Hepatocyte (in vitro differentiated cells): ENCODE measurements around the gene POU2F1. TPM values are rescaled to one million over a fixed set of nuclear protein-coding genes. Genes with fewer than 3 reads are reported as not detected.

Source experiments
- DNase-seq: peaks from one replicate; pipeline ENCODE4 v3.0.0-alpha.2; 2016; ENCODE audit warnings: low spot score
- H2AFZ ChIP-seq: fragments of 200-600 bp; sonication (generic); 2 replicates; pipeline ENCODE4 v1.6.0; 2016; ENCODE audit warnings: antibody characterized with exemption, mild to moderate bottlenecking
- H3K27ac ChIP-seq: fragments of 200-600 bp; sonication (generic); 2 replicates; pipeline ENCODE4 v1.5.1; 2016; ENCODE audit warnings: mild to moderate bottlenecking
- H3K27me3 ChIP-seq: fragments of 200-600 bp; sonication (generic); 2 replicates; pipeline ENCODE4 v1.6.1; 2016
- H3K36me3 ChIP-seq: fragments of 200-600 bp; sonication (generic); replicated peaks from 2 replicates; pipeline ENCODE4 v1.5.1; 2016; ENCODE audit warnings: low read depth; ENCODE audit not compliant: insufficient read depth
- H3K4me1 ChIP-seq: fragments of 200-600 bp; sonication (generic); 2 replicates; pipeline ENCODE4 v1.5.1; 2016; ENCODE audit warnings: mild to moderate bottlenecking, moderate library complexity; ENCODE audit not compliant: insufficient read depth
- H3K4me2 ChIP-seq: fragments of 200-600 bp; sonication (generic); 2 replicates; pipeline ENCODE4 v1.6.0; 2016
- H3K4me3 ChIP-seq: fragments of 200-600 bp; sonication (generic); 2 replicates; pipeline ENCODE4 v1.5.1; 2016; ENCODE audit warnings: mild to moderate bottlenecking
- H3K79me2 ChIP-seq: fragments of 200-600 bp; sonication (generic); 2 replicates; pipeline ENCODE4 v1.6.0; 2017; ENCODE audit warnings: mild to moderate bottlenecking
- H3K9me2 ChIP-seq: fragments of 200-600 bp; sonication (generic); replicated peaks from 2 replicates; pipeline ENCODE4 v1.6.0; 2017; ENCODE audit warnings: mild to moderate bottlenecking; ENCODE audit not compliant: insufficient read depth
- H3K9me3 ChIP-seq: fragments of 200-600 bp; sonication (generic); 2 replicates; pipeline ENCODE4 v1.5.1; 2016; ENCODE audit warnings: low read depth, mild to moderate bottlenecking
- H4K20me1 ChIP-seq: fragments of 200-600 bp; sonication (generic); 2 replicates; pipeline ENCODE4 v1.6.0; 2016; ENCODE audit warnings: mild to moderate bottlenecking; ENCODE audit not compliant: insufficient read depth, poor library complexity, severe bottlenecking
- EZH2 ChIP-seq: fragments of 200-600 bp; sonication (generic); IDR thresholded peaks from 2 replicates; pipeline ENCODE4 v1.6.1; 2016; ENCODE audit warnings: antibody characterized with exemption, mild to moderate bottlenecking, borderline replicate concordance
- EZH2phosphoT487 ChIP-seq: fragments of 200-600 bp; sonication (generic); IDR thresholded peaks from one replicate; pipeline ENCODE4 v1.6.1; 2018; ENCODE audit warnings: antibody characterized with exemption, mild to moderate bottlenecking, low read depth, moderate library complexity; ENCODE audit not compliant: unreplicated experiment, severe bottlenecking
- WGBS: methylation state at CpG from one replicate; pipeline ENCODE4 v1.1.6; 2016; ENCODE audit warnings: low lambda C conversion rate; ENCODE audit errors: missing lambda C conversion rate; 5-methylcytosine and 5-hydroxymethylcytosine counted together
- polyA plus RNA-seq: library from polyadenylated mRNA; unstranded; fragments of >200 nt; fragmentation: Nextera tagmentation; extraction: Ambion mirVana; gene quantifications from 2 replicates; pipeline ENCODE4 v1.2.1, GENCODE V29; 2016
- total RNA-seq: library from RNA; depleted of rRNA; stranded (reverse); fragments of >200 nt; gene quantifications from 2 replicates; pipeline ENCODE4 v1.2.3, GENCODE V29; 2014
- TF ChIP-seq, protein P1 (sequence below): fragments of 200-600 bp; sonication (generic); IDR thresholded peaks from 2 replicates; pipeline ENCODE4 v1.5.1; 2016; ENCODE audit warnings: antibody characterized with exemption, mild to moderate bottlenecking; ENCODE audit not compliant: poor library complexity

Gene POU2F1
- total and polyA plus RNA-seq, 2 experiments from 2014 or later, result 11.9 to 14.5 TPM

- Histone ChIP-seq H3K4me1 (peaks cover 4% of the 10 kb centered on the region), H3K9me3 (no peaks in the 10 kb centered on the region), H3K4me3 (no peak overlapping the region), H3K27me3 (peaks cover 15% of the 10 kb centered on the region), H3K9me2 (no peaks in the 10 kb centered on the region), H3K4me2 (no peak overlapping the region), H3K36me3 (no peaks in the 10 kb centered on the region), H2AFZ (no peak overlapping the region), H4K20me1 (no peaks in the 10 kb centered on the region), H3K79me2 (no peaks in the 10 kb centered on the region), H3K27ac (no peak overlapping the region)
- 91% methylated on average over 8 of the region's 8 CpGs for whole genome bisulfite sequencing
- no peak for DNase-seq
- TF ChIP-seq EZH2phosphoT487, result no peak
- TF ChIP-seq, protein P1, sequence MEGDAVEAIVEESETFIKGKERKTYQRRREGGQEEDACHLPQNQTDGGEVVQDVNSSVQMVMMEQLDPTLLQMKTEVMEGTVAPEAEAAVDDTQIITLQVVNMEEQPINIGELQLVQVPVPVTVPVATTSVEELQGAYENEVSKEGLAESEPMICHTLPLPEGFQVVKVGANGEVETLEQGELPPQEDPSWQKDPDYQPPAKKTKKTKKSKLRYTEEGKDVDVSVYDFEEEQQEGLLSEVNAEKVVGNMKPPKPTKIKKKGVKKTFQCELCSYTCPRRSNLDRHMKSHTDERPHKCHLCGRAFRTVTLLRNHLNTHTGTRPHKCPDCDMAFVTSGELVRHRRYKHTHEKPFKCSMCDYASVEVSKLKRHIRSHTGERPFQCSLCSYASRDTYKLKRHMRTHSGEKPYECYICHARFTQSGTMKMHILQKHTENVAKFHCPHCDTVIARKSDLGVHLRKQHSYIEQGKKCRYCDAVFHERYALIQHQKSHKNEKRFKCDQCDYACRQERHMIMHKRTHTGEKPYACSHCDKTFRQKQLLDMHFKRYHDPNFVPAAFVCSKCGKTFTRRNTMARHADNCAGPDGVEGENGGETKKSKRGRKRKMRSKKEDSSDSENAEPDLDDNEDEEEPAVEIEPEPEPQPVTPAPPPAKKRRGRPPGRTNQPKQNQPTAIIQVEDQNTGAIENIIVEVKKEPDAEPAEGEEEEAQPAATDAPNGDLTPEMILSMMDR, result no peak
Measured at GRCh38 chr1:167440776-167441175, 220.1 kb downstream of the POU2F1 start.

- Histone ChIP-seq H3K79me2 (no peaks in the 10 kb centered on the region), H2AFZ (no peak overlapping the region), H3K36me3 (no peaks in the 10 kb centered on the region), H3K27me3 (peaks cover 15% of the 10 kb centered on the region), H3K4me2 (no peak overlapping the region), H4K20me1 (no peaks in the 10 kb centered on the region), H3K9me2 (no peaks in the 10 kb centered on the region), H3K4me1 (peaks cover 4% of the 10 kb centered on the region), H3K27ac (no peak overlapping the region), H3K9me3 (no peaks in the 10 kb centered on the region), H3K4me3 (no peak overlapping the region)
- 95% methylated on average over 3 of the region's 3 CpGs for WGBS
- TF ChIP-seq EZH2phosphoT487, result no peak
- TF ChIP-seq, protein P1, result no peak
- TF ChIP-seq EZH2, result no peak
- DNase-seq, result no peak
Measured at GRCh38 chr1:167441222-167441621, 220.5 kb downstream of the POU2F1 start.

DNA sequence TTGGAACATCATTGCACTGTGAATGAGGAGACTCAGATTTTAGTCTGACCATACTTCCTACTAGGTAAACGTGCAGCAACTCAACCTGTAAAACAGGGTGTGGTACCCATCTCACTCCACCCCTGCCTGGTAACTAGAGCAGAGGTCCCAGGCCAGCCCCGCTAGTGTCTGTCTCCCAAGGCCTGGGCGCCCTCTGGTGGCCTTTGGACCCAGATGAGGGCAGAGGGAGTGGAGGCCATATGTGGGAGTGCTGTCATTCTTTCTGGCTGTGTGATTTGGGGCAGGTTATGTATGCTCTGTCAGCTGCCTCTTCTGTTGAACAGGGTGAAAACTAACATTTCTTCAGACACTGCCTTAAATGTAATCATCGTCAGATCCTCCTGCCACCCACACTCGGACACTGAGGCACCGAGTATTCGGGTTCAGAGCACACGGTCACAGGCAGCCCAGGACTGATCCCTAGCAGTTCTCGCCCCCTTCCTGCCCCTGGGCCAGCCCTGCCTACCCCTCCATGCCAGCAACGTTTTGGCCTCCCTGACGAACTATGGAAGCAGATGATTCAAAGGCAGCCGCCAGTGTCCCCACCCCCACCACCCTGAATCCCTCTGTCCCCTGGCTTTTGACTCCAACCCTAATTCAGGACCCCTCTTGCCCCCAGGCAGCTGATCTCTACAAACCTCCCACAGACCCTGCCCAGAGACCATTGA is 221.6 kb downstream of the POU2F1 start:
- H3K9me3 ChIP-seq, result no peaks in the 10 kb centered on the region
- H2AFZ ChIP-seq, result no peak overlapping the region
- H3K27me3 ChIP-seq, result peaks cover 15% of the 10 kb centered on the region
- TF ChIP-seq EZH2phosphoT487, result no peak
- TF ChIP-seq, protein P1, result peak; percentile 91
- 57% methylated on average over 12 of the region's 12 CpGs for WGBS
- H3K9me2 ChIP-seq, result no peaks in the 10 kb centered on the region
- DNase-seq, result peak; percentile 94
- no peaks in the 10 kb centered on the region for H4K20me1 ChIP-seq
- no peak overlapping the region for H3K27ac ChIP-seq
- H3K79me2 ChIP-seq, result no peaks in the 10 kb centered on the region
- no peak overlapping the region for H3K4me2 ChIP-seq
- peaks cover 4% of the 10 kb centered on the region for H3K4me1 ChIP-seq
- H3K36me3 ChIP-seq, result no peaks in the 10 kb centered on the region
- no peak overlapping the region for H3K4me3 ChIP-seq
